H1 (cell line): ENCODE measurements around the gene ASPA. TPM values are rescaled to one million over a fixed set of nuclear protein-coding genes. Genes with fewer than 3 reads are reported as not detected.
A peak's percentile ranks its signal among the peaks of the same experiment; 100 is the strongest.

Experiments
- BRCA1 ChIP-seq: IDR thresholded peaks from 2 replicates; pipeline ENCODE4 v1.6.1; 2012; ENCODE audit warnings: low read depth, low read length, improper control_type of control experiment
- CBX5 ChIP-seq: fragments of 300-800, 300-1000 bp; sonication (generic); IDR thresholded peaks from 2 replicates; pipeline ENCODE4 v1.7.1; 2016; ENCODE audit warnings: antibody characterized with exemption, low read length, low read depth
- CHD7 ChIP-seq: fragments of 300-600 bp; sonication (generic); IDR thresholded peaks from 2 replicates; pipeline ENCODE4 v1.7.1; 2012; ENCODE audit warnings: low read length, moderate library complexity, mild to moderate bottlenecking, inconsistent platforms; ENCODE audit not compliant: insufficient replicate concordance
- CREB1 ChIP-seq: IDR thresholded peaks from 2 replicates; pipeline ENCODE4 v1.6.1; 2012; ENCODE audit warnings: inconsistent platforms
- CTCF ChIP-seq, 3 experiments: IDR thresholded peaks; 1 replicate in 2 of 3; 2 replicates in 1 of 3; pipeline versions ENCODE4 v1.5.1 to v1.6.1; 2011; ENCODE audit warnings: low read length in 3 of 3, mild to moderate bottlenecking in 3 of 3, inconsistent platforms in 2 of 3, low read depth in 1 of 3, moderate library complexity in 1 of 3; ENCODE audit not compliant: insufficient read depth in 1 of 3; ENCODE audit errors: control extremely low read depth in 1 of 3
- EZH2 ChIP-seq: fragments of 200-600 bp; sonication (generic); IDR thresholded peaks from 2 replicates; pipeline ENCODE4 v1.7.1; 2012; ENCODE audit warnings: low read depth, mild to moderate bottlenecking, moderate library complexity, low read length, inconsistent platforms; ENCODE audit not compliant: severe bottlenecking
- RAD21 ChIP-seq, 2 experiments: IDR thresholded peaks in 1 of 2; conservative IDR thresholded peaks in 1 of 2; 2 replicates each; pipeline ENCODE4 v1.6.1; 2011; ENCODE audit warnings: low read depth in 2 of 2, low read length in 2 of 2, improper control_type of control experiment in 1 of 2, inconsistent platforms in 1 of 2, mild to moderate bottlenecking in 1 of 2, moderate library complexity in 1 of 2
- RBBP5 ChIP-seq: IDR thresholded peaks from 2 replicates; pipeline ENCODE4 v1.7.1; 2012; ENCODE audit warnings: low read depth, mild to moderate bottlenecking, inconsistent platforms, low read length, moderate library complexity, borderline replicate concordance
- TBP ChIP-seq: IDR thresholded peaks from 2 replicates; pipeline ENCODE4 v1.6.1; 2011; ENCODE audit warnings: low read depth, low read length, improper control_type of control experiment
- polyA plus RNA-seq, 7 experiments: library from polyadenylated mRNA; depleted of rRNA in 3 of 7; stranded (reverse) in 5 of 7; unstranded in 2 of 7; fragments of >200 nt in 5 of 7; fragments of 200-250 nt in 2 of 7; gene quantifications; 1 replicate in 5 of 7; 2 replicates in 1 of 7; 4 replicates in 1 of 7; pipeline versions ENCODE4 v1.2.1 to v1.2.3, GENCODE V29; 2011 to 2013; ENCODE audit warnings: missing spikeins in 2 of 7, mixed read lengths in 2 of 7
- total RNA-seq: library from RNA; stranded (reverse); fragmentation: NEBNext Ultra II Directional; extraction: Animal tissue kit (Norgen Biotek cat#: 25700); gene quantifications from 2 replicates; pipeline ENCODE4 v1.2.1, GENCODE V29; 2021

The ASPA gene
- total and polyA plus RNA-seq, 2 of the 8 experiments (the other 6 are each of a cell fraction or from before 2014, with no cell fraction given), result 0.03 TPM; not detected in 1

- TF ChIP-seq CHD7 (no peak), EZH2 (no peak), CTCF (IDR thresholded peaks at IDR 0.05; ENCODE audit: control extremely low read depth in 1 of 3, insufficient read depth in 1 of 3, low read depth in 1 of 3, low read length in 3 of 3) (peak in 2 of 3 experiments; percentile 64 to 78; a peak in 3 of 4 replicates), BRCA1 (no peak), CBX5 (no peak), RBBP5 (no peak), RAD21 (IDR thresholded peaks at IDR 0.05 in 1 of 2, conservative IDR thresholded peaks at IDR 0.05 in 1 of 2; ENCODE audit: low read depth in 2 of 2, low read length in 2 of 2) (peak; percentile 83 to 88), CREB1 (peak; percentile 82), TBP (no peak)
Measured at GRCh38 chr17:3447625-3448024, 28.2 kb upstream of the ASPA start (continued).
